Large intestine (tissue), 12 donors: Measurements from ENCODE around the gene TTLL5. TPM values are rescaled to one million over a fixed set of nuclear protein-coding genes. Genes with fewer than 3 reads are reported as not detected.
A peak's percentile ranks its signal among the peaks of the same experiment; 100 is the strongest.

Experiments
- DNase-seq, 2 donors: peaks; one replicate each; pipeline versions ENCODE4 v3.0.0 to v3.0.0-alpha.2; 2013
- H3K27ac ChIP-seq: one replicate; pipeline ENCODE4 v1.5.1; 2013; ENCODE audit warnings: low read length
- H3K27me3 ChIP-seq: 2 replicates; pipeline ENCODE4 v1.6.1; 2013; ENCODE audit warnings: low read length; ENCODE audit not compliant: control insufficient read depth, insufficient read depth
- H3K36me3 ChIP-seq: 2 replicates; pipeline ENCODE4 v1.6.1; 2013; ENCODE audit warnings: low read length; ENCODE audit not compliant: control insufficient read depth, insufficient read depth
- H3K4me1 ChIP-seq: one replicate; pipeline ENCODE4 v1.6.1; 2013; ENCODE audit warnings: low read length; ENCODE audit not compliant: control insufficient read depth, insufficient read depth
- H3K4me3 ChIP-seq: one replicate; pipeline ENCODE4 v1.5.1; 2013; ENCODE audit warnings: low read length
- H3K9me3 ChIP-seq: one replicate; pipeline ENCODE4 v1.6.1; 2013; ENCODE audit warnings: mild to moderate bottlenecking, low read depth, low read length, moderate library complexity; ENCODE audit not compliant: control insufficient read depth
- WGBS: methylation state at CpG from one replicate; pipeline ENCODE4 v1.1.5; 2013; ENCODE audit warnings: low lambda C conversion rate; ENCODE audit not compliant: insufficient coverage; 5-methylcytosine and 5-hydroxymethylcytosine counted together
- long read RNA-seq, 11 donors: transcript quantifications; one replicate each; lab custom pipeline, GENCODE V29; 2026
- polyA plus RNA-seq: library from polyadenylated mRNA; unstranded; fragments of 120-200 nt; gene quantifications from one replicate; pipeline ENCODE4 v1.2.1, GENCODE V29; 2013

The TTLL5 gene, protein sequence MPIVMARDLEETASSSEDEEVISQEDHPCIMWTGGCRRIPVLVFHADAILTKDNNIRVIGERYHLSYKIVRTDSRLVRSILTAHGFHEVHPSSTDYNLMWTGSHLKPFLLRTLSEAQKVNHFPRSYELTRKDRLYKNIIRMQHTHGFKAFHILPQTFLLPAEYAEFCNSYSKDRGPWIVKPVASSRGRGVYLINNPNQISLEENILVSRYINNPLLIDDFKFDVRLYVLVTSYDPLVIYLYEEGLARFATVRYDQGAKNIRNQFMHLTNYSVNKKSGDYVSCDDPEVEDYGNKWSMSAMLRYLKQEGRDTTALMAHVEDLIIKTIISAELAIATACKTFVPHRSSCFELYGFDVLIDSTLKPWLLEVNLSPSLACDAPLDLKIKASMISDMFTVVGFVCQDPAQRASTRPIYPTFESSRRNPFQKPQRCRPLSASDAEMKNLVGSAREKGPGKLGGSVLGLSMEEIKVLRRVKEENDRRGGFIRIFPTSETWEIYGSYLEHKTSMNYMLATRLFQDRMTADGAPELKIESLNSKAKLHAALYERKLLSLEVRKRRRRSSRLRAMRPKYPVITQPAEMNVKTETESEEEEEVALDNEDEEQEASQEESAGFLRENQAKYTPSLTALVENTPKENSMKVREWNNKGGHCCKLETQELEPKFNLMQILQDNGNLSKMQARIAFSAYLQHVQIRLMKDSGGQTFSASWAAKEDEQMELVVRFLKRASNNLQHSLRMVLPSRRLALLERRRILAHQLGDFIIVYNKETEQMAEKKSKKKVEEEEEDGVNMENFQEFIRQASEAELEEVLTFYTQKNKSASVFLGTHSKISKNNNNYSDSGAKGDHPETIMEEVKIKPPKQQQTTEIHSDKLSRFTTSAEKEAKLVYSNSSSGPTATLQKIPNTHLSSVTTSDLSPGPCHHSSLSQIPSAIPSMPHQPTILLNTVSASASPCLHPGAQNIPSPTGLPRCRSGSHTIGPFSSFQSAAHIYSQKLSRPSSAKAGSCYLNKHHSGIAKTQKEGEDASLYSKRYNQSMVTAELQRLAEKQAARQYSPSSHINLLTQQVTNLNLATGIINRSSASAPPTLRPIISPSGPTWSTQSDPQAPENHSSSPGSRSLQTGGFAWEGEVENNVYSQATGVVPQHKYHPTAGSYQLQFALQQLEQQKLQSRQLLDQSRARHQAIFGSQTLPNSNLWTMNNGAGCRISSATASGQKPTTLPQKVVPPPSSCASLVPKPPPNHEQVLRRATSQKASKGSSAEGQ (N-terminal part only)
- 15.2 TPM for polyA plus RNA-seq
- long read RNA-seq, donor 1, result 0 reads
- long read RNA-seq, donor 2, partial matches to known transcripts, result 37 of 139 reads
- long read RNA-seq, donor 2, other reads (novel, unspliced or antisense), result 101 of 139 reads
- long read RNA-seq, donor 3, result 0 reads
- long read RNA-seq, donor 4, result 0 reads
- long read RNA-seq, donor 5, result 0 reads
- long read RNA-seq, donor 6, partial matches to known transcripts, result 0 of 1 reads
- long read RNA-seq, donor 6, other reads (novel, unspliced or antisense), result 0 of 1 reads
- long read RNA-seq, donor 7, partial matches to known transcripts, result 28 of 28 reads
- long read RNA-seq, donor 7, other reads (novel, unspliced or antisense), result 0 of 28 reads
- long read RNA-seq, donor 8, result 0 reads
- long read RNA-seq, donor 9, partial matches to known transcripts, result 0 of 1 reads
- long read RNA-seq, donor 9, other reads (novel, unspliced or antisense), result 0 of 1 reads
- long read RNA-seq, donor 10, full-length matches to known transcripts, result 2 of 51 reads
- long read RNA-seq, donor 10, partial matches to known transcripts, result 7 of 51 reads
- long read RNA-seq, donor 10, other reads (novel, unspliced or antisense), result 42 of 51 reads
- long read RNA-seq, donor 11, result 0 reads

DNA sequence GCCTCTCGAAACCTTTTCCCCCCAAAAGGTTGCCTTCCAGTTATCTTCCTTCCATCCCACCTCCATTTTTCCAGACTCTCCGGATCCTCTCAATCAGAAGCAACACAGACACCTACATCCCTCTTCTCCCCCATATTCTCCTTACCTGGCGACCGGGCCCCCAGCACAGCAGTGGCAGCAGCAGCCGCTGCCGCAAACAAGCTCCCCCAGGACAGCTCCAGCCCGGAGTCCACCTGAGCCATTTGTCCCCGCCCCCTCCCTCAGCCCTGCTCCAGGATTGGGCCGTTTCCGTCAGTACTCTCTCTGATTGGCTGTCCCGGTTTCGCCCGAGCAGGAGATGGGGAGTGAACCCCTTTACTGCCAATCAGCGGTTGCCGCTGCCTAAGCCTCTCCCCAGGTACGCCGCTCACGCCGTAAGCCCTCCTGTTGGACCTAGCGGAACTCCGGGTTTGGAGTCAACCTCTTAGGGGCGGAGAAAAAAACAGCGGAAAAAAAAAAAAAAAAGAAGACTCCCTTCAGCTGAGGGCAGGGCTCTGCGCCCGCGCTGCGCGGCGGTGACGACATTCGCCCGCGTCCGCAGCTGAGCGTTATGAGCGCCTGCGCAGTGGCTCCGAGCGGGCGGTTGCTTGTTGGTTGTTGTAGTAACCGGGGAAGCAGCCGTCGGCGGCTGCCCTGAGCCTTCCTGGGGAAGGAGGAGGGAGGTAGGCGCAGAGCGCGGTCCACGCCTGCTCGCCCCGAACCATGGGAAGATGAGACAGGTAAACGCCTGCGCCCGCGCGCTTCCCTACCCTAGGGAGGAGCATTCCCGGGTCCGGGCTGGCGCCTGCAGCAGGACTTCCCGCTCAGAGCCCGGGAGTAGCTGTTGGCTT, at the start of gene TTLL5, which contains the start of gene ERG28:
TTLL5 (plus strand) TSS at position 617 of the 869 bp plus-strand sequence. CDS start 1,904 bp downstream, outside the sequence.
ERG28 (minus strand) TSS at position 247 of the 869 bp plus-strand sequence. CDS start 3,374 bp downstream, outside the sequence.
- H3K27me3 ChIP-seq, result no peaks in the 10 kb centered on the region
- H3K27ac ChIP-seq, result peak within 1 kb of the TSS; percentile 72
- H3K9me3 ChIP-seq, result no peaks in the 10 kb centered on the region
- H3K4me3 ChIP-seq, result peak within 1 kb of the TSS; percentile 67
- WGBS, result 5% methylated on average over 2 of the region's 60 CpGs
- H3K36me3 ChIP-seq, result peaks cover 10% of the 10 kb centered on the region
- DNase-seq, result peak; percentile 99
- H3K4me1 ChIP-seq, result peaks cover 11% of the 10 kb centered on the region

- H3K27me3 ChIP-seq, result no peaks in the 10 kb centered on the region
Observed at GRCh38 chr14:75612157-75612556, 48.9 kb upstream of the TTLL5 start.

DNA sequence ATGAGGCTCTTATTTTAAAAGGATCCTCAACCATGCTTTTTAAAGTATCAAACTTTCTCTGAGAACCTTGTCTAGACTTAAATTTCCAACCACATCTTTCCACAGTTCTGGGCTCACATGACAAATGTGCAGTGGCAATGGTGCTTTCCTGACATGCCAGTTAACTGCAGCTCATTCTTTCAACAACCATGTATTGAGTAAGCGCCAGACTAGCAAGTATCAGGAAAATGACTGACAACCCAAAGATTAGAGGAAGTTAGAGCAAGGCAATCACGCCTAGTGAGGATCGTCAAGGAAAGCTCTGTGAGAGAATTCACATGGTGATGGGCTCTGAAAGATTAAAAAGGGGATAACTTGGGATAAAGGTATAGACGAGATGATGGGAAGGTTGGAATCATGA, 46.9 kb upstream of the TTLL5 start:
- H3K4me3 ChIP-seq, result no peak overlapping the region
- no peak overlapping the region for H3K27ac ChIP-seq
- peaks cover under 1% of the 10 kb centered on the region for H3K4me1 ChIP-seq
- no peaks in the 10 kb centered on the region for H3K27me3 ChIP-seq
- H3K9me3 ChIP-seq, result no peaks in the 10 kb centered on the region
- WGBS, result 94% methylated on average over 3 of the region's 4 CpGs
- DNase-seq, result no peak
- no peaks in the 10 kb centered on the region for H3K36me3 ChIP-seq

More at GRCh38 chr14:75612157-75612556, 48.9 kb upstream of the TTLL5 start:
- no peaks in the 10 kb centered on the region for H3K9me3 ChIP-seq
- DNase-seq, result no peak
- H3K4me1 ChIP-seq, result no peaks in the 10 kb centered on the region
- H3K27ac ChIP-seq, result no peak overlapping the region
- no peak overlapping the region for H3K4me3 ChIP-seq
- H3K36me3 ChIP-seq, result no peaks in the 10 kb centered on the region
- 71% methylated on average over 1 of the region's 4 CpGs for WGBS

- DNase-seq, result no peak
- no peak overlapping the region for H3K27ac ChIP-seq
Observed at GRCh38 chr14:75615200-75615599, 45.8 kb upstream of the TTLL5 start.

GRCh38 chr14:75619548-75619947, 41.5 kb upstream of the TTLL5 start:
- WGBS, result no CpG with 5 or more reads among the region's 1 CpG
- peak overlapping the region; percentile 59 for H3K27ac ChIP-seq
- peak in 1 of 2 donors; percentile 13 for DNase-seq
- no peaks in the 10 kb centered on the region for H3K36me3 ChIP-seq
- H3K9me3 ChIP-seq, result no peaks in the 10 kb centered on the region
- no peak overlapping the region for H3K4me3 ChIP-seq
- no peaks in the 10 kb centered on the region for H3K27me3 ChIP-seq
- H3K4me1 ChIP-seq, result peaks cover 34% of the 10 kb centered on the region

More at GRCh38 chr14:75615200-75615599, 45.8 kb upstream of the TTLL5 start:
- H3K4me3 ChIP-seq, result no peak overlapping the region
- H3K9me3 ChIP-seq, result no peaks in the 10 kb centered on the region
- H3K27me3 ChIP-seq, result no peaks in the 10 kb centered on the region
- 88% methylated on average over 2 of the region's 4 CpGs for WGBS
- H3K36me3 ChIP-seq, result no peaks in the 10 kb centered on the region
- H3K4me1 ChIP-seq, result peaks cover 11% of the 10 kb centered on the region

GRCh38 chr14:75625034-75625433, 36.0 kb upstream of the TTLL5 start:
- H3K4me1 ChIP-seq, result peaks cover 29% of the 10 kb centered on the region
- no peak overlapping the region for H3K27ac ChIP-seq
- 100% methylated on average over 2 of the region's 3 CpGs for WGBS

DNA sequence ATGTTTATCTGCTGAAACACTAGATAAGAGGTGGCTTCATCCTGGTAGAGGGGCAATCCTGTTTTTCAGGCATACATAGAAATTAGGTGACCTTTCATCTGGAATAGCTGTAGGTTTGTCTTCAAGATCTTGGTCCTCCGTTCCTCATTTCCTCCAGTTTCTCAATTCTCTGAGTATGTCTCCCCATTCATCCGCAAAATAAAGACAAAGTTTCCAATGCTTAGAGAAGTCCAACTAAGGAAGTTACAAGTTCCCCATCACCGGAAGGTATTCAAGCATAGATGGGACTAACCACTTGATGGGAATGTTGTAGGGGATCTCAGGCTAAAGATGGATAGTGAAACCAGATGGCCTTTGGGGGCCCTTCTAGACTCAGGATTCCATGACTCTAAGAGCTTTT, 34.6 kb upstream of the TTLL5 start:
- no peaks in the 10 kb centered on the region for H3K27me3 ChIP-seq
- H3K27ac ChIP-seq, result no peak overlapping the region
- no peaks in the 10 kb centered on the region for H3K36me3 ChIP-seq
- no peak overlapping the region for H3K4me3 ChIP-seq
- no CpG with 5 or more reads among the region's 3 CpGs for WGBS
- peaks cover 27% of the 10 kb centered on the region for H3K4me1 ChIP-seq
- no peaks in the 10 kb centered on the region for H3K9me3 ChIP-seq
- no peak for DNase-seq

More at GRCh38 chr14:75625034-75625433, 36.0 kb upstream of the TTLL5 start:
- Histone ChIP-seq H3K27me3 (no peaks in the 10 kb centered on the region), H3K36me3 (no peaks in the 10 kb centered on the region), H3K9me3 (no peaks in the 10 kb centered on the region), H3K4me3 (no peak overlapping the region)
- no peak for DNase-seq

GRCh38 chr14:75626863-75627262, 34.2 kb upstream of the TTLL5 start:
- peaks cover 27% of the 10 kb centered on the region for H3K4me1 ChIP-seq
- no peaks in the 10 kb centered on the region for H3K27me3 ChIP-seq
- no peaks in the 10 kb centered on the region for H3K36me3 ChIP-seq
- no peaks in the 10 kb centered on the region for H3K9me3 ChIP-seq
- no peak overlapping the region for H3K27ac ChIP-seq
- no peak for DNase-seq
- H3K4me3 ChIP-seq, result no peak overlapping the region
- 14% methylated on average over 1 of the region's 3 CpGs for WGBS
